Trophoblast cell (in vitro differentiated cells and primary cell): ENCODE measurements around the gene CCR2.
A peak's percentile ranks its signal among the peaks of the same experiment; 100 is the strongest.

Source experiments
- DNase-seq, 2 donors: peaks; one replicate each; pipeline ENCODE4 v3.0.0-alpha.2; 2016
- H2AFZ ChIP-seq: 2 replicates; pipeline ENCODE4 v1.6.1; 2013; ENCODE audit warnings: low read length, moderate library complexity, mild to moderate bottlenecking; ENCODE audit not compliant: insufficient read depth, poor library complexity
- H2AK5ac ChIP-seq: 2 replicates; pipeline ENCODE4 v1.6.1; 2013; ENCODE audit warnings: mild to moderate bottlenecking, low read length
- H2BK120ac ChIP-seq: 2 replicates; pipeline ENCODE4 v1.6.1; 2013; ENCODE audit warnings: low read length, mild to moderate bottlenecking, moderate library complexity; ENCODE audit not compliant: insufficient read depth, poor library complexity
- H2BK12ac ChIP-seq: 2 replicates; pipeline ENCODE4 v1.6.1; 2013; ENCODE audit warnings: mild to moderate bottlenecking, low read length, moderate library complexity
- H2BK5ac ChIP-seq: 2 replicates; pipeline ENCODE4 v1.6.1; 2013; ENCODE audit warnings: low read length, low read depth, moderate library complexity, mild to moderate bottlenecking; ENCODE audit not compliant: poor library complexity
- H3K14ac ChIP-seq: 2 replicates; pipeline ENCODE4 v1.6.1; 2013; ENCODE audit warnings: mild to moderate bottlenecking, low read length
- H3K18ac ChIP-seq: 2 replicates; pipeline ENCODE4 v1.6.1; 2013; ENCODE audit warnings: mild to moderate bottlenecking, low read length
- H3K23ac ChIP-seq: 2 replicates; pipeline ENCODE4 v1.6.1; 2013; ENCODE audit warnings: low read length
- H3K27ac ChIP-seq: 2 replicates; pipeline ENCODE4 v1.5.1; 2013; ENCODE audit warnings: low read depth, mild to moderate bottlenecking, inconsistent platforms, low read length, moderate library complexity
- H3K27me3 ChIP-seq: 2 replicates; pipeline ENCODE4 v1.6.1; 2013; ENCODE audit warnings: inconsistent platforms, mild to moderate bottlenecking, low read length, moderate library complexity; ENCODE audit not compliant: insufficient read depth
- H3K36me3 ChIP-seq, 2 experiments: 1 replicate in 1 of 2; 2 replicates in 1 of 2; pipeline ENCODE4 v1.6.1; 2013; ENCODE audit warnings: low read length in 2 of 2, mild to moderate bottlenecking in 2 of 2, moderate library complexity in 1 of 2; ENCODE audit not compliant: insufficient read depth in 2 of 2, control insufficient read depth in 1 of 2
- H3K4ac ChIP-seq: 2 replicates; pipeline ENCODE4 v1.6.1; 2013; ENCODE audit warnings: low read depth, mild to moderate bottlenecking, low read length, moderate library complexity
- H3K4me1 ChIP-seq, 2 experiments: 1 replicate in 1 of 2; 2 replicates in 1 of 2; pipeline ENCODE4 v1.6.1; 2013; ENCODE audit warnings: low read length in 2 of 2, mild to moderate bottlenecking in 2 of 2, moderate library complexity in 1 of 2; ENCODE audit not compliant: insufficient read depth in 2 of 2, control insufficient read depth in 1 of 2
- H3K4me2 ChIP-seq: 2 replicates; pipeline ENCODE4 v1.6.1; 2013; ENCODE audit warnings: inconsistent platforms, mild to moderate bottlenecking, low read length, moderate library complexity
- H3K4me3 ChIP-seq: 2 replicates; pipeline ENCODE4 v1.5.1; 2013; ENCODE audit warnings: mild to moderate bottlenecking, low read depth, low read length, inconsistent platforms
- H3K79me1 ChIP-seq: one replicate; pipeline ENCODE4 v1.6.1; 2013; ENCODE audit warnings: low read length
- H3K79me2 ChIP-seq: 2 replicates; pipeline ENCODE4 v1.6.1; 2013; ENCODE audit warnings: low read length, mild to moderate bottlenecking; ENCODE audit not compliant: control insufficient read depth, insufficient read depth, poor library complexity
- H3K9ac ChIP-seq: 2 replicates; pipeline ENCODE4 v1.6.1; 2013; ENCODE audit warnings: mild to moderate bottlenecking, low read length
- H3K9me3 ChIP-seq: 2 replicates; pipeline ENCODE4 v1.6.1; 2013; ENCODE audit warnings: low read depth, mild to moderate bottlenecking, control low read depth, inconsistent platforms, low read length; ENCODE audit not compliant: insufficient read depth
- H4K12ac ChIP-seq: 2 replicates; pipeline ENCODE4 v1.6.1; 2013; ENCODE audit warnings: low read depth, mild to moderate bottlenecking, low read length, moderate library complexity
- H4K8ac ChIP-seq: 2 replicates; pipeline ENCODE4 v1.6.1; 2013; ENCODE audit warnings: low read depth, mild to moderate bottlenecking, low read length, moderate library complexity
- H4K91ac ChIP-seq: one replicate; pipeline ENCODE4 v1.6.1; 2013; ENCODE audit warnings: low read depth, mild to moderate bottlenecking, low read length, moderate library complexity
- WGBS: extraction: QIAGEN DNeasy Blood & Tissue Kit; methylation state at CpG from one replicate; pipeline ENCODE4 v1.1.7; 2013; ENCODE audit warnings: missing lambda C conversion rate; ENCODE audit not compliant: insufficient read length, insufficient coverage; ENCODE audit errors: extremely low coverage; 5-methylcytosine and 5-hydroxymethylcytosine counted together

CCR2 gene

DNA sequence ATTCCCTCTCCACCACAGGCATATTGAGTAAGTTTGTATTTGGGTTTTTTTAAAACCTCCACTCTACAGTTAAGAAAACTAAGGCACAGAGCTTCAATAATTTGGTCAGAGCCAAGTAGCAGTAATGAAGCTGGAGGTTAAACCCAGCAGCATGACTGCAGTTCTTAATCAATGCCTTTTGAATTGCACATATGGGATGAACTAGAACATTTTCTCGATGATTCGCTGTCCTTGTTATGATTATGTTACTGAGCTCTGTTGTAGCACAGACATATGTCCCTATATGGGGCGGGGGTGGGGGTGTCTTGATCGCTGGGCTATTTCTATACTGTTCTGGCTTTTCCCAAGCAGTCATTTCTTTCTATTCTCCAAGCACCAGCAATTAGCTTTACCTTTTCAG lies 15.2 kb downstream of the CCR2 start:
- Histone ChIP-seq H3K4me3 (no peak overlapping the region), H2BK5ac (no peak overlapping the region), H3K9ac (no peak overlapping the region), H3K79me2 (no peaks in the 10 kb centered on the region), H3K36me3 (no peaks in the 10 kb centered on the region), H3K9me3 (no peaks in the 10 kb centered on the region), H2BK120ac (no peak overlapping the region), H3K23ac (no peak overlapping the region), H3K4me1 (peaks cover 0 to 1% of the 10 kb centered on the region in 2 experiments), H2AFZ (no peak overlapping the region), H4K12ac (no peak overlapping the region), H3K18ac (no peak overlapping the region), H3K79me1 (no peaks in the 10 kb centered on the region), H3K4me2 (no peak overlapping the region), H3K27ac (no peak overlapping the region), H3K27me3 (no peaks in the 10 kb centered on the region), H2BK12ac (no peak overlapping the region), H3K14ac (no peak overlapping the region), H4K8ac (no peak overlapping the region), H4K91ac (no peak overlapping the region), H2AK5ac (no peak overlapping the region), H3K4ac (no peak overlapping the region)
- DNase-seq = no peak
- WGBS = no CpG with 5 or more reads among the region's 4 CpGs

GRCh38 chr3:46369675-46370132 lies 15.8 kb downstream of the CCR2 start:
- peaks cover 2% of the 10 kb centered on the region for H3K9me3 ChIP-seq
- no peak overlapping the region for H2AFZ ChIP-seq
- no peaks in the 10 kb centered on the region for H3K27me3 ChIP-seq
- no peak overlapping the region for H4K8ac ChIP-seq
- H3K23ac ChIP-seq = no peak overlapping the region
- no peak overlapping the region for H4K91ac ChIP-seq
- no peaks in the 10 kb centered on the region for H3K36me3 ChIP-seq
- H3K18ac ChIP-seq = no peak overlapping the region
- H3K4me2 ChIP-seq = no peak overlapping the region
- WGBS = no CpG with 5 or more reads among the region's 6 CpGs
- H4K12ac ChIP-seq = no peak overlapping the region
- H2AK5ac ChIP-seq = no peak overlapping the region
- H2BK120ac ChIP-seq = no peak overlapping the region
- peaks cover 0 to 1% of the 10 kb centered on the region in 2 experiments for H3K4me1 ChIP-seq
- no peak overlapping the region for H3K27ac ChIP-seq
- no peak overlapping the region for H3K4me3 ChIP-seq
- no peak overlapping the region for H2BK5ac ChIP-seq
- H3K4ac ChIP-seq = no peak overlapping the region
- no peaks in the 10 kb centered on the region for H3K79me1 ChIP-seq
- no peak overlapping the region for H3K14ac ChIP-seq
- H2BK12ac ChIP-seq = no peak overlapping the region
- no peaks in the 10 kb centered on the region for H3K79me2 ChIP-seq
- no peak overlapping the region for H3K9ac ChIP-seq
- no peak for DNase-seq

DNA sequence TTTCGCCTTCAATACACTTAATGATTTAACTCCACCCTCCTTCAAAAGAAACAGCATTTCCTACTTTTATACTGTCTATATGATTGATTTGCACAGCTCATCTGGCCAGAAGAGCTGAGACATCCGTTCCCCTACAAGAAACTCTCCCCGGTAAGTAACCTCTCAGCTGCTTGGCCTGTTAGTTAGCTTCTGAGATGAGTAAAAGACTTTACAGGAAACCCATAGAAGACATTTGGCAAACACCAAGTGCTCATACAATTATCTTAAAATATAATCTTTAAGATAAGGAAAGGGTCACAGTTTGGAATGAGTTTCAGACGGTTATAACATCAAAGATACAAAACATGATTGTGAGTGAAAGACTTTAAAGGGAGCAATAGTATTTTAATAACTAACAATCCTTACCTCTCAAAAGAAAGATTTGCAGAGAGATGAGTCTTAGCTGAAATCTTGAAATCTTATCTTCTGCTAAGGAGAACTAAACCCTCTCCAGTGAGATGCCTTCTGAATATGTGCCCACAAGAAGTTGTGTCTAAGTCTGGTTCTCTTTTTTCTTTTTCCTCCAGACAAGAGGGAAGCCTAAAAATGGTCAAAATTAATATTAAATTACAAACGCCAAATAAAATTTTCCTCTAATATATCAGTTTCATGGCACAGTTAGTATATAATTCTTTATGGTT lies 17.1 kb downstream of the CCR2 start, which contains the start of gene CCR5:
CCR5 (plus strand) TSS at position 108 of the 680 bp plus-strand sequence. CDS start 1,957 bp downstream, outside the sequence.
- H2BK120ac ChIP-seq = no peak within 1 kb of the TSS
- H3K79me1 ChIP-seq = no peaks in the 10 kb centered on the region
- H3K79me2 ChIP-seq = no peaks in the 10 kb centered on the region
- no peak within 1 kb of the TSS for H3K4ac ChIP-seq
- no peaks in the 10 kb centered on the region for H3K27me3 ChIP-seq
- H3K23ac ChIP-seq = no peak within 1 kb of the TSS
- H2AFZ ChIP-seq = no peak within 1 kb of the TSS
- no peak within 1 kb of the TSS for H3K14ac ChIP-seq
- no peaks in the 10 kb centered on the region for H3K36me3 ChIP-seq
- H2BK5ac ChIP-seq = no peak within 1 kb of the TSS
- no peak within 1 kb of the TSS for H3K4me2 ChIP-seq
- H3K18ac ChIP-seq = no peak within 1 kb of the TSS
- no peak within 1 kb of the TSS for H3K4me3 ChIP-seq
- no peak within 1 kb of the TSS for H3K27ac ChIP-seq
- no peak within 1 kb of the TSS for H3K9ac ChIP-seq
- no peak within 1 kb of the TSS for H4K91ac ChIP-seq
- H4K12ac ChIP-seq = no peak within 1 kb of the TSS
- peak; percentile 33 to 77 for DNase-seq
- WGBS = no CpG with 5 or more reads among the region's 5 CpGs
- no peak within 1 kb of the TSS for H2BK12ac ChIP-seq
- no peak within 1 kb of the TSS for H2AK5ac ChIP-seq
- H3K4me1 ChIP-seq = peaks cover 0 to 1% of the 10 kb centered on the region in 2 experiments
- H4K8ac ChIP-seq = no peak within 1 kb of the TSS
- H3K9me3 ChIP-seq = peaks cover 2% of the 10 kb centered on the region

- Histone ChIP-seq H3K18ac (no peak overlapping the region), H2AK5ac (no peak overlapping the region), H3K79me1 (no peaks in the 10 kb centered on the region), H3K4me1 (peaks cover 0 to 1% of the 10 kb centered on the region in 2 experiments), H2BK5ac (no peak overlapping the region), H2AFZ (no peak overlapping the region), H3K14ac (no peak overlapping the region), H3K27ac (no peak overlapping the region), H3K23ac (no peak overlapping the region), H3K79me2 (no peaks in the 10 kb centered on the region), H4K12ac (no peak overlapping the region), H3K4me2 (no peak overlapping the region), H2BK120ac (no peak overlapping the region), H4K8ac (no peak overlapping the region), H3K9me3 (peaks cover 2% of the 10 kb centered on the region), H2BK12ac (no peak overlapping the region), H3K27me3 (no peaks in the 10 kb centered on the region), H3K9ac (no peak overlapping the region), H3K4me3 (no peak overlapping the region), H3K36me3 (no peaks in the 10 kb centered on the region), H4K91ac (no peak overlapping the region), H3K4ac (no peak overlapping the region)
- no CpG with 5 or more reads among the region's 10 CpGs for WGBS
- peak; percentile 43 to 54 for DNase-seq
Measured at GRCh38 chr3:46371519-46372340, 17.8 kb downstream of the CCR2 start.
